Endothelial cell (in vitro differentiated cells): ENCODE measurements around the gene DCUN1D2. TPM values are rescaled to one million over a fixed set of nuclear protein-coding genes. Genes with fewer than 3 reads are reported as not detected.

ENCODE experiments used
- DNase-seq: peaks from one replicate; pipeline ENCODE4 v3.0.0; 2021; ENCODE audit warnings: low spot score
- H3K27ac Mint-ChIP-seq: one replicate; pipeline ENCODE4 v1.8.0; 2021; ENCODE audit warnings: mixed read lengths, inconsistent platforms; ENCODE audit not compliant: unreplicated experiment
- H3K27me3 Mint-ChIP-seq: one replicate; pipeline ENCODE4 v1.8.0; 2021; ENCODE audit warnings: mild to moderate bottlenecking, moderate library complexity, mixed read lengths, inconsistent platforms; ENCODE audit not compliant: unreplicated experiment
- H3K36me3 Mint-ChIP-seq: one replicate; pipeline ENCODE4 v1.8.0; 2021; ENCODE audit warnings: mild to moderate bottlenecking, low read depth, mixed read lengths, inconsistent platforms; ENCODE audit not compliant: unreplicated experiment
- H3K4me1 Mint-ChIP-seq: one replicate; pipeline ENCODE4 v1.8.0; 2021; ENCODE audit warnings: mild to moderate bottlenecking, mixed read lengths, inconsistent platforms; ENCODE audit not compliant: unreplicated experiment
- H3K4me3 Mint-ChIP-seq: one replicate; pipeline ENCODE4 v1.8.0; 2021; ENCODE audit warnings: mild to moderate bottlenecking, mixed read lengths, inconsistent platforms; ENCODE audit not compliant: unreplicated experiment
- H3K9me3 Mint-ChIP-seq: one replicate; pipeline ENCODE4 v1.8.0; 2021; ENCODE audit warnings: mixed read lengths, inconsistent platforms; ENCODE audit not compliant: unreplicated experiment
- CTCF ChIP-seq: fragments of 200-600 bp; sonication (generic); IDR thresholded peaks from one replicate; pipeline ENCODE4 v1.5.0; 2021; ENCODE audit warnings: antibody characterized with exemption; ENCODE audit not compliant: unreplicated experiment
- total RNA-seq: library from RNA; stranded (reverse); fragmentation: NEBNext Ultra II Directional; extraction: Animal tissue kit (Norgen Biotek cat#: 25700); gene quantifications from one replicate; pipeline ENCODE4 v1.2.1, GENCODE V29; 2021; ENCODE audit not compliant: unreplicated experiment

Gene DCUN1D2
- total RNA-seq, 1 donor from 2014 or later, result 23.9 TPM

GRCh38 chr13:113432506-113433270 lies 57.8 kb downstream of the DCUN1D2 start:
- DNase-seq, result no peak
- TF ChIP-seq CTCF, result no peak
- H3K36me3 Mint-ChIP-seq, result peaks cover 5% of the 10 kb centered on the region
- no peak overlapping the region for H3K4me3 Mint-ChIP-seq
- no peaks in the 10 kb centered on the region for H3K4me1 Mint-ChIP-seq
- H3K27me3 Mint-ChIP-seq, result peaks cover 1% of the 10 kb centered on the region
- no peak overlapping the region for H3K27ac Mint-ChIP-seq
- H3K9me3 Mint-ChIP-seq, result no peaks in the 10 kb centered on the region

- TF ChIP-seq CTCF, result no peak
- Mint-ChIP-seq H3K36me3 (peaks cover 5% of the 10 kb centered on the region), H3K27me3 (peaks cover 4% of the 10 kb centered on the region), H3K4me1 (no peaks in the 10 kb centered on the region), H3K27ac (no peak overlapping the region), H3K9me3 (no peaks in the 10 kb centered on the region), H3K4me3 (no peak overlapping the region)
- DNase-seq, result no peak
These were observed 59.3 kb downstream of the DCUN1D2 start for GRCh38 chr13:113431171-113431570.

GRCh38 chr13:113430378-113431110 lies 60.0 kb downstream of the DCUN1D2 start:
- no peak for TF ChIP-seq CTCF
- H3K9me3 Mint-ChIP-seq, result no peaks in the 10 kb centered on the region
- peaks cover 5% of the 10 kb centered on the region for H3K36me3 Mint-ChIP-seq
- H3K4me1 Mint-ChIP-seq, result no peaks in the 10 kb centered on the region
- H3K27ac Mint-ChIP-seq, result no peak overlapping the region
- DNase-seq, result no peak
- H3K27me3 Mint-ChIP-seq, result peaks cover 4% of the 10 kb centered on the region
- no peak overlapping the region for H3K4me3 Mint-ChIP-seq

GRCh38 chr13:113429608-113429985 lies 60.9 kb downstream of the DCUN1D2 start:
- no peaks in the 10 kb centered on the region for H3K9me3 Mint-ChIP-seq
- no peak overlapping the region for H3K4me3 Mint-ChIP-seq
- H3K4me1 Mint-ChIP-seq, result no peaks in the 10 kb centered on the region
- no peak for TF ChIP-seq CTCF
- H3K36me3 Mint-ChIP-seq, result peaks cover 5% of the 10 kb centered on the region
- DNase-seq, result no peak
- H3K27me3 Mint-ChIP-seq, result peaks cover 4% of the 10 kb centered on the region
- H3K27ac Mint-ChIP-seq, result no peak overlapping the region
